ENCODE data around the gene SMYD4. TPM values are rescaled to one million over a fixed set of nuclear protein-coding genes. Genes with fewer than 3 reads are reported as not detected.

SMYD4 gene
- total RNA-seq, 1 experiment from 2014 or later = 10.1 TPM

DNA sequence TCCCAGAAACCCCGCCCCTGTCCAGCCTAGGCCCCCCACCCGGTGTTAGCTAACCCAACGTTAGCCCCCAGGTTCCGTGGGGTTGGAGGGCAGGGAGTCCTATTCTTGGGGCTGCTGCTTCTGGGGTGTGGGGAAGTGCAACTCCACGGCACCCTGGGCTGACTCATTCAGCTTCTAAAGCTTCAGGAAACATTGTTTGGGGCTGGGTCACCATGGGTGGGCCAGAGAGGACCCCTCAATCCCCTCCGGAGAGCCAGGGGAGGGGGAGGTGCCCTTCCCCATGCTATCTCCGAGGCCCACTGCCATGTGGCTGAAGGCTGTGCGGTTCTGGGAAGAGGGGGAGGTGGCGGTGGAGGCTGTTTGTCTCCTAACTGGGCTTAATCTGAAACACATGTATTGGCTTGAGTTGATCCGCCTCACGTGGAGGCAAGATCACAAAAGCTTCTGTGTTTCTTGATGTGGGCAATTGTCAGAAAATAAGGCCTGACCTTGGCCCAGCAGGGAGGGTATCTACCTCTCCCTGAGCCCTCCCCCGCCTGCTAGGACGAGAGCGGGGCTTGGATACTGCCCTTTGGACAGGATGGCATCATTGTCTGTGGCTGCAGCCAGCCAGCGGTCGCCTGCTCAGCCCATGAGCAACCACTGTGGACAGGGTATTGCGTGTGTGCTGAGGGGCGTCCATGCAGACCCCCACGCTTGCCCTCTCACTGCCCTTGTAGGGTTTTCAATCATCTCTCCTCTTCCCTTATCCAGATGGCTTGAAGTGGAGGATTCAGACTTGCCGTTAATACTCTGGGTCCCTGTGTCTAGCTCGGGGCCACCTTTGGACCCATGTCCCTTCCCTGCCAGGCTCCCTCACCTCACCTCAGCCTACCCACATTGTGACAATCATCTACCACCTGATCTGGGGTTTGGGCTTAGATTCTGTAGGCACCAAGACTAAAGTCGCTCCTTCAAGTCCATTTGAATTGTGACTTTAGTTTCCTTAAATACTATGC, 66.5 kb downstream of the SMYD4 start:
- peak overlapping the region; percentile 62 for H3K4me3 ChIP-seq
- peaks cover 10% of the 10 kb centered on the region for H3K4me1 ChIP-seq
- no peaks in the 10 kb centered on the region for H3K9me3 ChIP-seq (replicated peaks)
- no peaks in the 10 kb centered on the region; the same call in 1 of the 2 replicates for H3K36me3 ChIP-seq
- DNase-seq = peak; percentile 62 to 67
- peak overlapping the region; percentile 90 for H3K27ac ChIP-seq
- H3K27me3 ChIP-seq = no peaks in the 10 kb centered on the region

DNA sequence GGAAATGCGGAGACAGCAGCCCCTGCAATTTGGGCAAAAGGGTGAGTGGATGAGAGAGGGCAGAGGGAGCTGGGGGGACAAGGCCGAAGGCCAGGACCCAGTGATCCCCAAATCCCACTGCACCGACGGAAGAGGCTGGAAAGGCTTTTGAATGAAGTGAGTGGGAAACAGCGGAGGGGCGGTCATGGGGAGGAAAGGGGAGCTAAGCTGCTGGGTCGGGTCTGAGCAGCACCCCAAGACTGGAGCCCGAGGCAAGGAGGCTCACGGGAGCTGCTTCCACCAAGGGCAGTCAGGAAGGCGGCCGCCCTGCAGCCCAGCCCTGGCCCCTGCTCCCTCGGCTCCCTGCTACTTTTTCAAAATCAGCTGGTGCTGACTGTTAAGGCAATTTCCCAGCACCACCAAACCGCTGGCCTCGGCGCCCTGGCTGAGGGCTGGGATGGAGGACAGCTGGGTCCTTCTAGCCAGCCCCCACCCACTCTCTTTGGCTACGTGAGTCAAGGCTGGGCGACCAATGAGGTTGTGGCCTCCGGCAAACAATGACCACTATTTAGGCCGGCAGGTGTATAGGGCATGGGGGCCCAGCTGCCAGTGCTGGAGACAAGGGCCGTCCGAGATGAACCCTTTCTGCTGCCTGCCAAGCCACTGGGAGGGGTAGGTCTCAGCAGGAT, 67.3 kb downstream of the SMYD4 start:
- DNase-seq = peak; percentile 84
- peak overlapping the region; percentile 90 for H3K27ac ChIP-seq
- no peaks in the 10 kb centered on the region for H3K9me3 ChIP-seq (replicated peaks)
- H3K36me3 ChIP-seq = no peaks in the 10 kb centered on the region; the same call in 1 of the 2 replicates
- peaks cover 10% of the 10 kb centered on the region for H3K4me1 ChIP-seq
- peak overlapping the region; percentile 62 for H3K4me3 ChIP-seq
- no peaks in the 10 kb centered on the region for H3K27me3 ChIP-seq

GRCh38 chr17:1759529-1759928, 70.2 kb downstream of the SMYD4 start:
- H3K27me3 ChIP-seq = no peaks in the 10 kb centered on the region
- no peak for DNase-seq
- peaks cover 9% of the 10 kb centered on the region for H3K4me1 ChIP-seq
- no peak overlapping the region for H3K27ac ChIP-seq
- no peaks in the 10 kb centered on the region for H3K9me3 ChIP-seq (replicated peaks)
- no peak overlapping the region for H3K4me3 ChIP-seq
- no peaks in the 10 kb centered on the region for H3K36me3 ChIP-seq

- Histone ChIP-seq H3K36me3 (no peaks in the 10 kb centered on the region), H3K4me3 (no peak overlapping the region), H3K27ac (no peak overlapping the region), H3K27me3 (no peaks in the 10 kb centered on the region), H3K9me3 (replicated peaks) (no peaks in the 10 kb centered on the region), H3K4me1 (peaks cover 4% of the 10 kb centered on the region)
- DNase-seq = no peak
These were observed 70.9 kb downstream of the SMYD4 start for GRCh38 chr17:1758807-1759206.

- DNase-seq = no peak
- Histone ChIP-seq H3K4me1 (peaks cover 3% of the 10 kb centered on the region; the same call in 1 of the 2 replicates), H3K27me3 (no peaks in the 10 kb centered on the region; the same call in 1 of the 2 replicates), H3K27ac (no peak overlapping the region), H3K9me3 (replicated peaks) (no peaks in the 10 kb centered on the region), H3K36me3 (no peaks in the 10 kb centered on the region), H3K4me3 (no peak overlapping the region)
These were observed 73.9 kb downstream of the SMYD4 start for GRCh38 chr17:1755827-1756262.

- no peak overlapping the region for H3K27ac ChIP-seq
- no peaks in the 10 kb centered on the region; the same call in 1 of the 2 replicates for H3K27me3 ChIP-seq
These were observed 74.4 kb downstream of the SMYD4 start for GRCh38 chr17:1755252-1755826.

GRCh38 chr17:1754430-1755112, 75.1 kb downstream of the SMYD4 start:
- Histone ChIP-seq H3K4me3 (no peak overlapping the region), H3K27me3 (no peaks in the 10 kb centered on the region; the same call in 1 of the 2 replicates), H3K36me3 (no peaks in the 10 kb centered on the region), H3K4me1 (0 out of 2 replicates have a peak, but pooled peaks cover 3% of the 10 kb centered on the region), H3K9me3 (replicated peaks) (no peaks in the 10 kb centered on the region), H3K27ac (no peak overlapping the region)
- DNase-seq = no peak

More at GRCh38 chr17:1755252-1755826, 74.4 kb downstream of the SMYD4 start:
- Histone ChIP-seq H3K9me3 (replicated peaks) (no peaks in the 10 kb centered on the region), H3K4me3 (no peak overlapping the region; the same call in 1 of the 2 replicates), H3K36me3 (no peaks in the 10 kb centered on the region), H3K4me1 (0 out of 2 replicates have a peak, but pooled peaks cover 3% of the 10 kb centered on the region)
- DNase-seq = no peak

GRCh38 chr17:1753767-1754429, 75.8 kb downstream of the SMYD4 start:
- 0 out of 2 replicates have a peak, but pooled peaks cover 3% of the 10 kb centered on the region for H3K4me1 ChIP-seq
- no peak overlapping the region for H3K27ac ChIP-seq
- no peaks in the 10 kb centered on the region for H3K36me3 ChIP-seq
- no peaks in the 10 kb centered on the region for H3K9me3 ChIP-seq (replicated peaks)
- no peaks in the 10 kb centered on the region; the same call in 1 of the 2 replicates for H3K27me3 ChIP-seq
- DNase-seq = no peak
- H3K4me3 ChIP-seq = no peak overlapping the region

GRCh38 chr17:1752425-1753262, 77.1 kb downstream of the SMYD4 start:
- 0 out of 2 replicates have a peak, but pooled peaks cover 3% of the 10 kb centered on the region for H3K4me1 ChIP-seq
- no peaks in the 10 kb centered on the region for H3K36me3 ChIP-seq
- no peaks in the 10 kb centered on the region for H3K9me3 ChIP-seq (replicated peaks)
- H3K4me3 ChIP-seq = no peak overlapping the region
- H3K27me3 ChIP-seq = no peaks in the 10 kb centered on the region; the same call in 1 of the 2 replicates
- DNase-seq = no peak
- no peak overlapping the region for H3K27ac ChIP-seq

GRCh38 chr17:1750628-1751027, 79.1 kb downstream of the SMYD4 start:
- Histone ChIP-seq H3K9me3 (replicated peaks) (no peaks in the 10 kb centered on the region), H3K27me3 (no peaks in the 10 kb centered on the region; the same call in 1 of the 2 replicates), H3K4me1 (0 out of 2 replicates have a peak, but pooled peaks cover 3% of the 10 kb centered on the region), H3K4me3 (no peak overlapping the region), H3K27ac (no peak overlapping the region), H3K36me3 (no peaks in the 10 kb centered on the region)
- DNase-seq = no peak

GRCh38 chr17:1746975-1747543, 82.6 kb downstream of the SMYD4 start:
- no peak overlapping the region for H3K4me3 ChIP-seq
- H3K9me3 ChIP-seq (replicated peaks) = no peaks in the 10 kb centered on the region
- no peaks in the 10 kb centered on the region; the same call in 1 of the 2 replicates for H3K27me3 ChIP-seq
- H3K27ac ChIP-seq = no peak overlapping the region
- H3K4me1 ChIP-seq = no peaks in the 10 kb centered on the region
- no peak for DNase-seq
- no peaks in the 10 kb centered on the region for H3K36me3 ChIP-seq

GRCh38 chr17:1745513-1746020, 84.1 kb downstream of the SMYD4 start:
- Histone ChIP-seq H3K36me3 (no peaks in the 10 kb centered on the region), H3K4me1 (no peaks in the 10 kb centered on the region), H3K9me3 (replicated peaks) (no peaks in the 10 kb centered on the region), H3K27ac (no peak overlapping the region), H3K4me3 (no peak overlapping the region), H3K27me3 (no peaks in the 10 kb centered on the region)
- no peak for DNase-seq

Measured in SJCRH30 (cell line).